OCI-LY1 (cell line): Measurements from ENCODE around the gene AOAH.

Experiments used
- CTCF ChIP-seq: fragments of 200-600 bp; sonication (generic), shearing (Covaris generic); IDR thresholded peaks from 2 replicates; pipeline ENCODE4 v1.5.1; 2017; ENCODE audit warnings: mild to moderate bottlenecking, antibody characterized with exemption, low read length, moderate library complexity, mixed read lengths
- EZH2 ChIP-seq: fragments of 200-600 bp; sonication (generic), shearing (Covaris generic); IDR thresholded peaks from 2 replicates; pipeline ENCODE4 v1.8.0; 2017; ENCODE audit warnings: borderline replicate concordance, mixed run types, mild to moderate bottlenecking, antibody characterized with exemption, low read length, moderate library complexity, mixed read lengths

GRCh38 chr7:36654436-36654835 lies 69.9 kb downstream of the AOAH start:
- TF ChIP-seq CTCF (no peak), EZH2 (no peak)
